Brain microvascular endothelial cell (primary cell): ENCODE measurements around the gene FCRL6.

Experiments
- DNase-seq: peaks from one replicate; pipeline ENCODE4 v3.0.0-alpha.2; 2020
- H3K27ac ChIP-seq: fragments of 250-450 bp; sonication (Bioruptor Pico); 2 replicates; pipeline ENCODE4 v1.5.1; 2020; ENCODE audit warnings: mild to moderate bottlenecking, moderate library complexity
- H3K27me3 ChIP-seq: fragments of 250-450 bp; sonication (Bioruptor Pico); replicated peaks from 2 replicates; pipeline ENCODE4 v1.5.1; 2020; ENCODE audit warnings: mild to moderate bottlenecking
- H3K36me3 ChIP-seq: fragments of 250-450 bp; sonication (Bioruptor Pico); replicated peaks from 2 replicates; pipeline ENCODE4 v1.5.1; 2020; ENCODE audit warnings: mild to moderate bottlenecking
- H3K4me3 ChIP-seq: 2 replicates; pipeline ENCODE4 v1.5.1; 2011; ENCODE audit warnings: low read depth, mild to moderate bottlenecking, control low read depth, low read length, moderate library complexity
- in situ Hi-C: cut with HindIII; loops from 2 replicates; pipeline ENCODE4 v1.10.0; 2017; ENCODE audit warnings: low sequenced_read_pairs, low pct_ligation_motif_present
- TF ChIP-seq, protein P1 (sequence below): IDR thresholded peaks from 2 replicates; pipeline ENCODE4 v1.5.1; 2011; ENCODE audit warnings: low read depth, mild to moderate bottlenecking, moderate library complexity, low read length, control low read depth, inconsistent platforms; ENCODE audit errors: missing control alignments

FCRL6 gene

DNA sequence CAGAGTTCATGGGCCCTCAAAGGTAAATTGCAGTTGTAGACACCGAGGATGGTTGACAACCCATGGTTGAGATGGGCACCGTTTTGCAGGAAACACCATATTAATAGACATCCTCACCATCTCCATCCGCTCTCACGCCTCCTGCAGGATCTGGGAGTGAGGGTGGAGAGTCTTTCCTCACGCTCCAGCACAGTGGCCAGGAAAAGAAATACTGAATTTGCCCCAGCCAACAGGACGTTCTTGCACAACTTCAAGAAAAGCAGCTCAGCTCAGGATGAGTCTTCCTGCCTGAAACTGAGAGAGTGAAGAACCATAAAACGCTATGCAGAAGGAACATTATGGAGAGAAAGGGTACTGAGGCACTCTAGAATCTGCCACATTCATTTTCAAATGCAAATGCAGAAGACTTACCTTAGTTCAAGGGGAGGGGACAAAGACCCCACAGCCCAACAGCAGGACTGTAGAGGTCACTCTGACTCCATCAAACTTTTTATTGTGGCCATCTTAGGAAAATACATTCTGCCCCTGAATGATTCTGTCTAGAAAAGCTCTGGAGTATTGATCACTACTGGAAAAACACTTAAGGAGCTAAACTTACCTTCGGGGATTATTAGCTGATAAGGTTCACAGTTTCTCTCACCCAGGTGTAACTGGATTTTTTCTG is 33.8 kb downstream of the FCRL6 start:
- no peak overlapping the region for H3K27ac ChIP-seq
- no peak for DNase-seq
- in situ Hi-C loops = no loop called here
- no peaks in the 10 kb centered on the region for H3K36me3 ChIP-seq
- TF ChIP-seq, protein P1, sequence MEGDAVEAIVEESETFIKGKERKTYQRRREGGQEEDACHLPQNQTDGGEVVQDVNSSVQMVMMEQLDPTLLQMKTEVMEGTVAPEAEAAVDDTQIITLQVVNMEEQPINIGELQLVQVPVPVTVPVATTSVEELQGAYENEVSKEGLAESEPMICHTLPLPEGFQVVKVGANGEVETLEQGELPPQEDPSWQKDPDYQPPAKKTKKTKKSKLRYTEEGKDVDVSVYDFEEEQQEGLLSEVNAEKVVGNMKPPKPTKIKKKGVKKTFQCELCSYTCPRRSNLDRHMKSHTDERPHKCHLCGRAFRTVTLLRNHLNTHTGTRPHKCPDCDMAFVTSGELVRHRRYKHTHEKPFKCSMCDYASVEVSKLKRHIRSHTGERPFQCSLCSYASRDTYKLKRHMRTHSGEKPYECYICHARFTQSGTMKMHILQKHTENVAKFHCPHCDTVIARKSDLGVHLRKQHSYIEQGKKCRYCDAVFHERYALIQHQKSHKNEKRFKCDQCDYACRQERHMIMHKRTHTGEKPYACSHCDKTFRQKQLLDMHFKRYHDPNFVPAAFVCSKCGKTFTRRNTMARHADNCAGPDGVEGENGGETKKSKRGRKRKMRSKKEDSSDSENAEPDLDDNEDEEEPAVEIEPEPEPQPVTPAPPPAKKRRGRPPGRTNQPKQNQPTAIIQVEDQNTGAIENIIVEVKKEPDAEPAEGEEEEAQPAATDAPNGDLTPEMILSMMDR = peak; percentile 41
- H3K4me3 ChIP-seq = no peak overlapping the region
- H3K27me3 ChIP-seq = no peaks in the 10 kb centered on the region

DNA sequence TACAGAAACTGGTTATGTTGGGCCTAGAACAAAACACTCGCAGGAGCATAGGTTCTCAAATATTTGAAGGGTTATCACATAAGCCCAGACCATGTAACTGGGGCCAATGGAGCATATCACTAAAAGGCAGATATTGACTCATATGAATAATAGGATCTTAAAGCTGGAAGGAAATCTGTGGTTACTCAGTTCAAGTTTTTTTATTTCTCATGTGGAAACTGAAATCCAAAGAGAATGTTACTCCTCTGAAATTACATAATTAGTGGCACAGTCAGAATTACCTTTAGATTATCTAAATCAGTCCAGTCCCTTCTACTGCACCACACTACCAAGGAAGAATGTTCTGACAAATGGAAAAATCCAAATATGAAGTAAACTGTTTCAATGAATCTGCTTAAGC is 36.6 kb downstream of the FCRL6 start:
- TF ChIP-seq, protein P1 = no peak
- H3K27me3 ChIP-seq = no peaks in the 10 kb centered on the region
- DNase-seq = no peak

DNA sequence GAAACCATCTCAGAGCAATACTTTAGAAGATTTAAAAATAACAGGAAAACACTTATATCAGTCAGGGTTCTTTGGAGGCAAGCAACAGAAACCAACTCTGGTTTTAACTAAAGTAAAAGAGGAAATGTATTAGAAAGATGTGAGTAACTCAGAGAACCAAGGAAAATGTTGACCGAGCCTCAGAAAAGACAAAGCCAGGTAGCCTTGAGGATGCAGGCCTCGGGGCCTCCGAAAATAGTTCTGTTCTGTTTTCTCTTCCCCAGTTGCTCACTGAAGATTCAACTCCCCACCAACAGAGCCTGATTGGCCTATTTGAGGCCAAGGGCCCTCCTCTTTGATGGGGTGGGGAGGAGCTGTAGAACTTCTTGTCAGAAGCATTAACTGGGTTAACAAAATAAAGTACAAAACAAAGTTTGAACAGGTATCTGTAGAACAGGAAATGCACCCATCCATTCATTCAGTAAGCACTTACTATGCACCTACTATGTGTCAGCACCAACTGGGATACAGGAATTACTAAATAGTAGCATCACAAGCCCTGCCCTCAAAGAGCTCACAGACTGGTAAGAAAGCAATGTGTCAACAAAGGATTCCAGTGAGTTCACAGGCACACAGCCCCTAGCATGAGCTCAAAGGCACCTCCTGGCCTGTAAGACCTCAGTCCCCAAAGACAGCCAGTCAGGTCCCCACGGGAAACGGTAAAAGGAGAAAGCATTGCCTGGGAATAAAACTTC is 37.1 kb downstream of the FCRL6 start:
- Histone ChIP-seq H3K4me3 (no peak overlapping the region), H3K27me3 (no peaks in the 10 kb centered on the region), H3K27ac (no peak overlapping the region), H3K36me3 (no peaks in the 10 kb centered on the region)
- in situ Hi-C loops = no loop called here
- TF ChIP-seq, protein P1 = no peak
- DNase-seq = no peak

More for the DNA sequence above, 36.6 kb downstream of the FCRL6 start:
- no peak overlapping the region for H3K4me3 ChIP-seq
- no peaks in the 10 kb centered on the region for H3K36me3 ChIP-seq
- no peak overlapping the region for H3K27ac ChIP-seq
- in situ Hi-C loops = no loop called here

DNA sequence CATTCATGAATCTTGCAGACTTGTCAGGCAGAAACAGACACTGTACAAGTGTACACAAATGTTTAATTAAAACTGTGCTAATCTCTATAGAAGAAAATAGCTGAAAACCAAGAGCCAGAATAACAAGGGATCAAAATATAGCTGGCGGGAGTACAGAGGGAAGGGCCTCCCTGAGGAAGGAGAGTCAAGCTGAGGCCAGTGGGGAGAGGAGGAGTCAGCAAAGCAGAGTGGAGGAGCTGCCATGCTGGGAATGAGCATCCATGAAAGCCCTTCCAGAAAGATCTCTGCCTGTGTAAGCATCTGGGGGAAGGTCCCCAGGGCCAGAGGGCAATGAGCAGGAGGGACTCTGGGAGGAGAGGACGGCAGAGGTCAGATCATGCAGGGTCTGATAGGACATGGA is 39.6 kb downstream of the FCRL6 start:
- H3K4me3 ChIP-seq = no peak overlapping the region
- H3K27ac ChIP-seq = no peak overlapping the region
- no peak for DNase-seq
- no peaks in the 10 kb centered on the region for H3K36me3 ChIP-seq
- in situ Hi-C loops = no loop called here
- H3K27me3 ChIP-seq = no peaks in the 10 kb centered on the region
- TF ChIP-seq, protein P1 = no peak

DNA sequence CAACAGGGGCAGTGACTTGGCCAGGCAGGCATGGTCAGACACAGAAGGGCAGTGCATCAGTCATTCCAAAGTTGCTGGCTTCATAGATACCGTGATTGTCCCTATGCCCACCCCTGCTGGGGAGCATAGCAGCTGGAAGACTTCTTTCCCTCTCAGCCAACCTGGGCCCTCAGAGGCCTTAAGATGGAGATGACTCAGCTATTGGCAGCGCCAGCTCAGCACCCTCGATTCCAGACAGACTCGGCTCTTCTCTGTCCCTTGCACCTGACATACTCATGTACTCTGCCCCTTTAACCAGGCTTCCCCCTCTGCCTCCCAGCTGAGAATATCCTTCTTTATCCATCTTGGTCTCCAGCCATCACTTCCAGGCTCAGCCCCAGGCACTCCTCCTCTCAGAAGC is 41.3 kb downstream of the FCRL6 start:
- TF ChIP-seq, protein P1 = no peak
- no peak for DNase-seq
- no peaks in the 10 kb centered on the region for H3K36me3 ChIP-seq
- no peaks in the 10 kb centered on the region for H3K27me3 ChIP-seq
- H3K27ac ChIP-seq = no peak overlapping the region
- in situ Hi-C loops = no loop called here
- no peak overlapping the region for H3K4me3 ChIP-seq
